ENCODE results near the gene ZIC5. TPM values are rescaled to one million over a fixed set of nuclear protein-coding genes. Genes with fewer than 3 reads are reported as not detected.

ZIC5 gene
- total RNA-seq, 2 donors from 2014 or later = not detected

GRCh38 chr13:99961636-99962035 lies 9.9 kb downstream of the ZIC5 start:
- WGBS, 2 donors = 65% methylated on average over 8 of the region's 8 CpGs
- DNase-seq = no peak
- intact Hi-C loops (cut with DNase I) = no loop called here
- Histone ChIP-seq H3K36me3 (replicated peaks in 1 of 2; ENCODE audit: insufficient read depth in 1 of 2, low read depth in 2 of 2) (no peaks in the 10 kb centered on the region), H3K4me3 (no peak overlapping the region), H3K27me3 (peaks cover 6 to 38% of the 10 kb centered on the region in 2 donors), H3K4me1 (peaks cover 26% of the 10 kb centered on the region), H3K9me3 (no peaks in the 10 kb centered on the region), H3K27ac (no peak overlapping the region)
- TF ChIP-seq CTCF (IDR thresholded peaks at IDR 0.05) (no peak), POLR2A (IDR thresholded peaks at IDR 0.05) (no peak)
- no peak for ATAC-seq

- Histone ChIP-seq H3K9me3 (no peaks in the 10 kb centered on the region), H3K36me3 (replicated peaks in 1 of 2; ENCODE audit: insufficient read depth in 1 of 2, low read depth in 2 of 2) (no peaks in the 10 kb centered on the region), H3K4me1 (peaks cover 34% of the 10 kb centered on the region), H3K4me3 (no peak overlapping the region), H3K27ac (no peak overlapping the region), H3K27me3 (peaks cover 6 to 46% of the 10 kb centered on the region in 2 donors)
- 22% methylated on average over 13 of the region's 13 CpGs for WGBS, 2 donors
- intact Hi-C loops (cut with DNase I) = no loop called here
- TF ChIP-seq POLR2A (IDR thresholded peaks at IDR 0.05) (no peak), CTCF (IDR thresholded peaks at IDR 0.05) (no peak)
- DNase-seq = no peak
- no peak for ATAC-seq
These were observed 10.8 kb downstream of the ZIC5 start for GRCh38 chr13:99960663-99961311.

- no peak for TF ChIP-seq CTCF (IDR thresholded peaks at IDR 0.05)
- no peak for TF ChIP-seq POLR2A (IDR thresholded peaks at IDR 0.05)
- 4 to 10% methylated on average over 30 to 49 of the region's 49 CpGs for WGBS, 2 donors
- H3K27me3 ChIP-seq = peaks cover 6 to 52% of the 10 kb centered on the region in 2 donors
- no peak overlapping the region for H3K4me3 ChIP-seq
- H3K27ac ChIP-seq = no peak overlapping the region
- ATAC-seq = no peak
- no peak for DNase-seq
- no peaks in the 10 kb centered on the region for H3K36me3 ChIP-seq (replicated peaks in 1 of 2; ENCODE audit: insufficient read depth in 1 of 2, low read depth in 2 of 2)
- intact Hi-C loops (cut with DNase I) = no loop called here
- H3K9me3 ChIP-seq = no peaks in the 10 kb centered on the region
- H3K4me1 ChIP-seq = peaks cover 38% of the 10 kb centered on the region
These were observed 11.9 kb downstream of the ZIC5 start for GRCh38 chr13:99959540-99960230.

- no peaks in the 10 kb centered on the region for H3K9me3 ChIP-seq
- H3K27me3 ChIP-seq = peaks cover 6 to 52% of the 10 kb centered on the region in 2 donors
- H3K4me1 ChIP-seq = peaks cover 38% of the 10 kb centered on the region
- DNase-seq = no peak
- ATAC-seq = no peak
- no peak for TF ChIP-seq POLR2A (IDR thresholded peaks at IDR 0.05)
- no peak overlapping the region for H3K27ac ChIP-seq
- H3K4me3 ChIP-seq = no peak overlapping the region
- H3K36me3 ChIP-seq (replicated peaks in 1 of 2; ENCODE audit: insufficient read depth in 1 of 2, low read depth in 2 of 2) = no peaks in the 10 kb centered on the region
- WGBS, 2 donors = 18 to 31% methylated on average over 10 of the region's 10 CpGs
- intact Hi-C loops (cut with DNase I) = no loop called here
These were observed 12.4 kb downstream of the ZIC5 start for GRCh38 chr13:99959127-99959539.

- intact Hi-C loops (cut with DNase I) = no loop called here
- TF ChIP-seq POLR2A (IDR thresholded peaks at IDR 0.05) (no peak), CTCF (IDR thresholded peaks at IDR 0.05) (no peak)
- peaks cover 38% of the 10 kb centered on the region for H3K4me1 ChIP-seq
- no peak for ATAC-seq
- no peak for DNase-seq
- H3K27ac ChIP-seq = no peak overlapping the region
- no peak overlapping the region for H3K4me3 ChIP-seq
- peaks cover 6 to 52% of the 10 kb centered on the region in 2 donors for H3K27me3 ChIP-seq
- H3K9me3 ChIP-seq = no peaks in the 10 kb centered on the region
- WGBS, 2 donors = 14 to 19% methylated on average over 33 to 35 of the region's 35 CpGs
- H3K36me3 ChIP-seq (replicated peaks in 1 of 2; ENCODE audit: insufficient read depth in 1 of 2, low read depth in 2 of 2) = no peaks in the 10 kb centered on the region
These were observed 13.0 kb downstream of the ZIC5 start for GRCh38 chr13:99958406-99959126.

Measured in body of pancreas (tissue), 4 donors.